Stimulated activated CD4-positive, alpha-beta T cell treated with anti-CD3 and anti-CD28 coated beads, Interleukin-4, amount 100 ng/mL, for 4 hours (primary cell): ENCODE data around the gene ZNF407.

ENCODE experiments used
- DNase-seq, 2 experiments: peaks; one replicate each; pipeline ENCODE4 v3.0.0-alpha.2; 2020

Gene ZNF407

GRCh38 chr18:75033516-75033915 is 435.8 kb downstream of the ZNF407 start:
- no peak for DNase-seq

- DNase-seq: no peak
Measured at GRCh38 chr18:75034937-75035336, 437.3 kb downstream of the ZNF407 start.

GRCh38 chr18:75035928-75036327 is 438.3 kb downstream of the ZNF407 start:
- DNase-seq: no peak

- no peak for DNase-seq
Measured at GRCh38 chr18:75036917-75037688, 439.4 kb downstream of the ZNF407 start.

- no peak for DNase-seq
Measured at GRCh38 chr18:75037689-75037955, 440.0 kb downstream of the ZNF407 start.

GRCh38 chr18:75041586-75041985 is 443.9 kb downstream of the ZNF407 start:
- no peak for DNase-seq

- no peak for DNase-seq
Measured at GRCh38 chr18:75043478-75043877, 445.8 kb downstream of the ZNF407 start.

GRCh38 chr18:75044296-75044695 is 446.6 kb downstream of the ZNF407 start:
- DNase-seq: no peak

GRCh38 chr18:75044791-75045190 is 447.1 kb downstream of the ZNF407 start:
- DNase-seq: no peak

- no peak for DNase-seq
Measured at GRCh38 chr18:75045272-75045671, 447.6 kb downstream of the ZNF407 start.

GRCh38 chr18:75047240-75047961 is 449.7 kb downstream of the ZNF407 start:
- no peak for DNase-seq

- no peak for DNase-seq
Measured at GRCh38 chr18:75048776-75049454, 451.2 kb downstream of the ZNF407 start.

- no peak for DNase-seq
Measured at GRCh38 chr18:75049455-75049789, 451.8 kb downstream of the ZNF407 start.

GRCh38 chr18:75051757-75052156 is 454.1 kb downstream of the ZNF407 start:
- DNase-seq: no peak

GRCh38 chr18:75052475-75052874 is 454.8 kb downstream of the ZNF407 start:
- no peak for DNase-seq

GRCh38 chr18:75053028-75053629 is 455.5 kb downstream of the ZNF407 start:
- DNase-seq: no peak

- no peak for DNase-seq
Measured at GRCh38 chr18:75054046-75054445, 456.4 kb downstream of the ZNF407 start.

- no peak for DNase-seq
Measured at GRCh38 chr18:75054611-75055010, 456.9 kb downstream of the ZNF407 start.

GRCh38 chr18:75057169-75057960 is 459.7 kb downstream of the ZNF407 start:
- no peak for DNase-seq

GRCh38 chr18:75060185-75060584 is 462.5 kb downstream of the ZNF407 start:
- DNase-seq: no peak

- DNase-seq: no peak
Measured at GRCh38 chr18:75062297-75062886, 464.7 kb downstream of the ZNF407 start.

- DNase-seq: no peak
Measured at GRCh38 chr18:75063196-75063595, 465.5 kb downstream of the ZNF407 start.
